Skin epidermis (tissue), 12 donors: ENCODE data around the gene IGF2R.
"Not testable (repeated sequence)": the region's sequence is repeated elsewhere in the genome, so short reads cannot be mapped to it uniquely, and the experiment has no call there.

Experiments
- H3K27ac ChIP-seq, 21 experiments: fragments of 200-600 bp; sonication (generic) in 11 of 21; one replicate each; pipeline ENCODE4 v1.5.0; 2020; ENCODE audit warnings: mild to moderate bottlenecking in 3 of 21, inconsistent platforms in 2 of 21, moderate library complexity in 2 of 21
- H3K4me3 ChIP-seq, 7 experiments: fragments of 200-600 bp; sonication (generic) in 2 of 7; one replicate each; pipeline ENCODE4 v1.5.0; 2020; ENCODE audit warnings: inconsistent platforms in 2 of 7, mild to moderate bottlenecking in 2 of 7, moderate library complexity in 1 of 7

IGF2R gene

GRCh38 chr6:159968295-159969203 is at the start of gene IGF2R:
IGF2R (plus strand) TSS chr6:159969082; CDS start chr6:159969247, 165 bp downstream.
- Histone ChIP-seq H3K27ac (peak within 1 kb of the TSS; percentile 83 to 97 (median 90)), H3K4me3 (peak within 1 kb of the TSS; percentile 80 to 99 (median 95))

- no peak overlapping the region for H3K27ac ChIP-seq
- no peak overlapping the region for H3K4me3 ChIP-seq
Observed at GRCh38 chr6:159919800-159920199, 49.1 kb upstream of the IGF2R start.

- H3K4me3 ChIP-seq, H3K27ac ChIP-seq: not testable (repeated sequence)
Observed at GRCh38 chr6:159924150-159924549, 44.7 kb upstream of the IGF2R start.

GRCh38 chr6:159926542-159927203 is 42.2 kb upstream of the IGF2R start:
- no peak overlapping the region for H3K27ac ChIP-seq
- H3K4me3 ChIP-seq: no peak overlapping the region

GRCh38 chr6:159929819-159930218 is 39.1 kb upstream of the IGF2R start:
- Histone ChIP-seq H3K27ac (no peak overlapping the region), H3K4me3 (no peak overlapping the region)

- no peak overlapping the region for H3K4me3 ChIP-seq
- H3K27ac ChIP-seq: no peak overlapping the region
Observed at GRCh38 chr6:159931112-159931511, 37.8 kb upstream of the IGF2R start.

- H3K4me3 ChIP-seq: no peak overlapping the region
- no peak overlapping the region for H3K27ac ChIP-seq
Observed at GRCh38 chr6:159931846-159932245, 37.0 kb upstream of the IGF2R start.

- Histone ChIP-seq H3K4me3 (no peak overlapping the region), H3K27ac (no peak overlapping the region)
Observed at GRCh38 chr6:159933077-159933476, 35.8 kb upstream of the IGF2R start.

GRCh38 chr6:159934181-159934580 is 34.7 kb upstream of the IGF2R start:
- Histone ChIP-seq H3K4me3 (no peak overlapping the region), H3K27ac (no peak overlapping the region)

- H3K4me3 ChIP-seq: no peak overlapping the region
- no peak overlapping the region for H3K27ac ChIP-seq
Observed at GRCh38 chr6:159935065-159935464, 33.8 kb upstream of the IGF2R start.

- no peak overlapping the region for H3K4me3 ChIP-seq
- H3K27ac ChIP-seq: no peak overlapping the region
Observed at GRCh38 chr6:159935633-159936032, 33.2 kb upstream of the IGF2R start.

GRCh38 chr6:159939591-159940016 is 29.3 kb upstream of the IGF2R start:
- H3K27ac ChIP-seq: no peak overlapping the region
- no peak overlapping the region for H3K4me3 ChIP-seq

- Histone ChIP-seq H3K4me3 (no peak overlapping the region), H3K27ac (no peak overlapping the region)
Observed at GRCh38 chr6:159941286-159942113, 27.4 kb upstream of the IGF2R start.

- Histone ChIP-seq H3K27ac (peak overlapping the region in 1 of 21 experiments; percentile 3), H3K4me3 (no peak overlapping the region)
Observed at GRCh38 chr6:159943101-159943632, 25.7 kb upstream of the IGF2R start.

GRCh38 chr6:159943968-159944598 is 24.8 kb upstream of the IGF2R start:
- no peak overlapping the region for H3K4me3 ChIP-seq
- no peak overlapping the region for H3K27ac ChIP-seq

- Histone ChIP-seq H3K27ac (no peak overlapping the region), H3K4me3 (no peak overlapping the region)
Observed at GRCh38 chr6:159945801-159946392, 23.0 kb upstream of the IGF2R start.

GRCh38 chr6:159946912-159947311 is 22.0 kb upstream of the IGF2R start:
- H3K27ac ChIP-seq: no peak overlapping the region
- no peak overlapping the region for H3K4me3 ChIP-seq

GRCh38 chr6:159948199-159948598 is 20.7 kb upstream of the IGF2R start:
- H3K4me3 ChIP-seq: no peak overlapping the region
- no peak overlapping the region for H3K27ac ChIP-seq

- Histone ChIP-seq H3K27ac (no peak overlapping the region), H3K4me3 (no peak overlapping the region)
Observed at GRCh38 chr6:159951772-159952171, 17.1 kb upstream of the IGF2R start.
